HCT116 (cell line): ENCODE results near the gene NR2F1-AS1. TPM values are rescaled to one million over a fixed set of nuclear protein-coding genes. Genes with fewer than 3 reads are reported as not detected.

Source experiments
- ATAC-seq: fragments of 200-7000 bp; cut with Tn5 transposase; 2 replicates; pipeline ENCODE4 v1.9.1; 2020; ENCODE audit warnings: mild to moderate bottlenecking, moderate library complexity
- BruUV-seq: library from RNA; stranded (reverse); fragments of 400-500 nt; replicated peaks from 2 replicates; lab custom pipeline; 2021; lab: Mats Ljungman, UMichigan
- CTCF ChIA-PET: fragments of 300-600 bp; sonication (Branson Sonifier 250); formaldehyde crosslinking; loops from one replicate; lab custom pipeline; 2021; ENCODE audit warnings: antibody characterized with exemption; lab: Charles Lee
- POLR2A ChIA-PET: fragments of 300-600, 350-600 bp; sonication (Branson Sonifier 250); formaldehyde crosslinking; loops from one replicate; lab custom pipeline; 2021; ENCODE audit warnings: antibody characterized with exemption; lab: Charles Lee
- RAD21 ChIA-PET, 2 experiments: fragments of 300-600 bp; sonication (Branson Sonifier 250); formaldehyde crosslinking; loops; one replicate each; lab custom pipeline; 2023; ENCODE audit warnings: low total read pairs in 2 of 2; ENCODE audit not compliant: uncharacterized antibody in 2 of 2, unreplicated experiment in 2 of 2, low non-redundant PET in 1 of 2; lab: Charles Lee
- DNase-seq: peaks from one replicate; pipeline ENCODE4 v3.0.0-alpha.2; 2010; ENCODE audit warnings: low read depth, low spot score
- H2AFZ ChIP-seq: fragments of 200-600 bp; shearing (Covaris generic), sonication (generic); 2 replicates; pipeline ENCODE4 v1.6.1; 2017; ENCODE audit warnings: low read depth, mixed run types, mixed read lengths, antibody characterized with exemption, low read length; ENCODE audit not compliant: poor library complexity, severe bottlenecking
- H3K27ac ChIP-seq: 2 replicates; pipeline ENCODE4 v1.5.1; 2012; ENCODE audit warnings: low read depth, low read length
- H3K27me3 ChIP-seq: fragments of 200-600 bp; sonication (generic); 2 replicates; pipeline ENCODE4 v1.6.1; 2016; ENCODE audit warnings: mixed run types, low read length, mixed read lengths; ENCODE audit not compliant: insufficient read depth
- H3K36me3 ChIP-seq, 2 experiments: fragments of 200-500 bp in 1 of 2; fragments of 200-600 bp in 1 of 2; sonication (Bioruptor generic) in 1 of 2; sonication (generic) in 1 of 2; 2 replicates each; pipeline versions ENCODE4 v1.5.1 to v1.6.1; 2014 to 2016; ENCODE audit warnings: low read length in 2 of 2, inconsistent platforms in 1 of 2, mixed read lengths in 1 of 2, mixed run types in 1 of 2; ENCODE audit not compliant: insufficient read depth in 2 of 2, control insufficient read depth in 1 of 2
- H3K4me1 ChIP-seq, 2 experiments: fragments of 200-600 bp in 1 of 2; sonication (generic) in 1 of 2; 2 replicates each; pipeline versions ENCODE4 v1.5.1 to v1.6.1; 2012 to 2017; ENCODE audit warnings: low read length in 2 of 2, inconsistent platforms in 1 of 2, mild to moderate bottlenecking in 1 of 2, mixed read lengths in 1 of 2, mixed run types in 1 of 2, moderate library complexity in 1 of 2; ENCODE audit not compliant: insufficient read depth in 2 of 2, control insufficient read depth in 1 of 2
- H3K4me2 ChIP-seq: fragments of 200-600 bp; sonication (generic); 2 replicates; pipeline ENCODE4 v1.6.1; 2017; ENCODE audit warnings: mixed run types, low read length, mixed read lengths
- H3K4me3 ChIP-seq, 2 experiments: fragments of 200-600 bp in 1 of 2; sonication (generic) in 1 of 2; replicated peaks in 1 of 2; 2 replicates each; pipeline ENCODE4 v1.5.1; 2011 to 2016; ENCODE audit warnings: low read length in 2 of 2, control low read depth in 1 of 2, low read depth in 1 of 2, mild to moderate bottlenecking in 1 of 2, mixed read lengths in 1 of 2, mixed run types in 1 of 2
- H3K79me2 ChIP-seq: fragments of 200-600 bp; sonication (generic); 2 replicates; pipeline ENCODE4 v1.6.1; 2017; ENCODE audit warnings: mild to moderate bottlenecking, mixed run types, low read length, moderate library complexity, mixed read lengths; ENCODE audit not compliant: insufficient read depth
- H3K9ac ChIP-seq: fragments of 200-600 bp; sonication (generic); 2 replicates; pipeline ENCODE4 v1.6.1; 2016; ENCODE audit warnings: low read length, mixed read lengths
- H3K9me2 ChIP-seq: fragments of 200-600 bp; sonication (generic), shearing (Covaris generic); 2 replicates; pipeline ENCODE4 v1.6.1; 2017; ENCODE audit warnings: mixed run types, mild to moderate bottlenecking, moderate library complexity; ENCODE audit not compliant: insufficient read depth
- H3K9me3 ChIP-seq, 2 experiments: fragments of 200-500 bp in 1 of 2; fragments of 200-600 bp in 1 of 2; sonication (Bioruptor generic) in 1 of 2; sonication (generic) in 1 of 2; 2 replicates each; pipeline ENCODE4 v1.6.1; 2014 to 2017; ENCODE audit warnings: low read length in 2 of 2, mixed read lengths in 2 of 2, inconsistent platforms in 1 of 2, low read depth in 1 of 2, mild to moderate bottlenecking in 1 of 2, mixed run types in 1 of 2, moderate library complexity in 1 of 2; ENCODE audit not compliant: control insufficient read depth in 1 of 2, insufficient read depth in 1 of 2
- H4K20me1 ChIP-seq: fragments of 200-600 bp; sonication (generic), shearing (Covaris generic); 2 replicates; pipeline ENCODE4 v1.6.1; 2017; ENCODE audit warnings: mixed run types, mild to moderate bottlenecking, moderate library complexity; ENCODE audit not compliant: insufficient read depth
- ATF3 ChIP-seq: IDR thresholded peaks from 2 replicates; pipeline ENCODE4 v1.6.1; 2012
- CBX3 ChIP-seq: IDR thresholded peaks from 2 replicates; pipeline ENCODE4 v1.6.1; 2012; ENCODE audit warnings: low read depth
- CEBPB ChIP-seq: IDR thresholded peaks from 2 replicates; pipeline ENCODE4 v1.6.1; 2012; ENCODE audit warnings: low read depth
- CTCF ChIP-seq, 3 experiments: fragments of 200-600 bp in 1 of 3; sonication (generic) in 1 of 3; IDR thresholded peaks in 2 of 3; conservative IDR thresholded peaks in 1 of 3; 2 replicates each; pipeline ENCODE4 v1.5.1; 2012 to 2017; ENCODE audit warnings: low read depth in 2 of 3, low read length in 2 of 3, antibody characterized with exemption in 1 of 3, borderline replicate concordance in 1 of 3, control low read depth in 1 of 3, mild to moderate bottlenecking in 1 of 3, mixed read lengths in 1 of 3, mixed run types in 1 of 3, moderate library complexity in 1 of 3; ENCODE audit not compliant: insufficient read depth in 1 of 3
- EGR1 ChIP-seq: IDR thresholded peaks from 2 replicates; pipeline ENCODE4 v1.6.1; 2012; ENCODE audit warnings: low read depth
- EZH2 ChIP-seq: fragments of 200-600 bp; sonication (generic); IDR thresholded peaks from 2 replicates; pipeline ENCODE4 v1.6.1; 2017; ENCODE audit warnings: antibody characterized with exemption, mixed run types
- EZH2phosphoT487 ChIP-seq: fragments of 200-600 bp; IDR thresholded peaks from 2 replicates; pipeline ENCODE4 v1.6.1; 2018; ENCODE audit warnings: antibody characterized with exemption, borderline replicate concordance
- FOSL1 ChIP-seq: IDR thresholded peaks from 2 replicates; pipeline ENCODE4 v1.6.1; 2012; ENCODE audit warnings: low read depth
- JUND ChIP-seq: IDR thresholded peaks from 2 replicates; pipeline ENCODE4 v1.6.1; 2012
- POLR2A ChIP-seq: IDR thresholded peaks from 2 replicates; pipeline ENCODE4 v1.7.0; 2011; ENCODE audit warnings: borderline replicate concordance; ENCODE audit not compliant: insufficient read depth, insufficient read length; ENCODE audit errors: extremely low read depth
- POLR2AphosphoS5 ChIP-seq: IDR thresholded peaks from 2 replicates; pipeline ENCODE4 v1.6.1; 2011; ENCODE audit warnings: mild to moderate bottlenecking, low read depth, low read length, moderate library complexity
- REST ChIP-seq: IDR thresholded peaks from 2 replicates; pipeline ENCODE4 v1.6.1; 2012; ENCODE audit warnings: low read depth
- SRF ChIP-seq: IDR thresholded peaks from 2 replicates; pipeline ENCODE4 v1.6.1; 2012; ENCODE audit warnings: low read depth
- TCF7L2 ChIP-seq: IDR thresholded peaks from 2 replicates; pipeline ENCODE4 v1.7.0; 2011; ENCODE audit warnings: borderline replicate concordance, inconsistent platforms; ENCODE audit not compliant: insufficient read depth, insufficient read length; ENCODE audit errors: extremely low read depth
- YY1 ChIP-seq: IDR thresholded peaks from 2 replicates; pipeline ENCODE4 v1.6.1; 2011; ENCODE audit warnings: low read length, low read depth, moderate library complexity, mild to moderate bottlenecking; ENCODE audit not compliant: insufficient replicate concordance; ENCODE audit errors: extremely low read depth
- ZBTB33 ChIP-seq: IDR thresholded peaks from 2 replicates; pipeline ENCODE4 v1.6.1; 2011; ENCODE audit warnings: mild to moderate bottlenecking, low read length, moderate library complexity; ENCODE audit not compliant: insufficient replicate concordance; ENCODE audit errors: extremely low read depth
- ZFX ChIP-seq: fragments of 450-650 bp; IDR thresholded peaks from 2 replicates; pipeline ENCODE4 v1.6.1; 2017
- intact Hi-C: fragments of 100-400 bp; cut with micrococcal nuclease; formaldehyde crosslinking; loops from 2 replicates; pipeline ENCODE4 v1.10.0; 2022
- total RNA-seq: library from RNA; stranded (reverse); gene quantifications from one replicate; pipeline ENCODE4 v1.2.1, GENCODE V29; 2021; ENCODE audit not compliant: unreplicated experiment

The NR2F1-AS1 gene
- total RNA-seq, 1 experiment from 2014 or later: 20.1 TPM

GRCh38 chr5:93609762-93610161, 28.7 kb upstream of the NR2F1-AS1 start:
- Histone ChIP-seq H2AFZ (no peak overlapping the region), H3K36me3 (no peaks in the 10 kb centered on the region)
- intact Hi-C loops: loop anchor here (5.0 to 10.0 kb wide), 3 partner anchors 193 to 1245 kb away; no protein-coding TSS in a partner anchor
- TF ChIP-seq ATF3 (no peak), REST (no peak), SRF (no peak), POLR2A (no peak), CBX3 (no peak), ZFX (no peak), FOSL1 (no peak), POLR2AphosphoS5 (no peak), CEBPB (no peak), EZH2phosphoT487 (no peak; the same call in 1 of the 2 replicates), ZBTB33 (no peak), CTCF (IDR thresholded peaks at IDR 0.05 in 2 of 3, conservative IDR thresholded peaks at IDR 0.05 in 1 of 3; ENCODE audit: borderline replicate concordance in 1 of 3, insufficient read depth in 1 of 3, low read depth in 2 of 3, low read length in 2 of 3) (no peak), EZH2 (no peak), JUND (no peak), TCF7L2 (no peak), EGR1 (no peak), YY1 (no peak)
- TF ChIP-seq, all 23 proteins: peak for 0
- H4K20me1 ChIP-seq: no peaks in the 10 kb centered on the region
- POLR2A ChIA-PET: no interaction called here
- H3K4me2 ChIP-seq: no peak overlapping the region
- no peaks in the 10 kb centered on the region for H3K9me3 ChIP-seq
- H3K4me3 ChIP-seq: no peak overlapping the region
- H3K27ac ChIP-seq: no peak overlapping the region
- no peaks in the 10 kb centered on the region for H3K9me2 ChIP-seq
- H3K9ac ChIP-seq: no peak overlapping the region
- ATAC-seq (no peak), DNase-seq (no peak)
- peaks cover 14 to 18% of the 10 kb centered on the region in 2 experiments; a peak in 2 of 4 replicates for H3K4me1 ChIP-seq
- no peaks in the 10 kb centered on the region for H3K79me2 ChIP-seq
- H3K27me3 ChIP-seq: peaks cover 53% of the 10 kb centered on the region
- BruUV-seq: no TSS peak
- RAD21 ChIA-PET: no interaction called here
- CTCF ChIA-PET: no interaction called here
